Uterus (tissue), 2 donors: ENCODE data around the gene CD8B.

Experiments
- CTCF ChIP-seq, 4 experiments: fragments of 200-600 bp in 2 of 4; fragments of 450-650 bp in 2 of 4; sonication (generic) in 2 of 4; IDR thresholded peaks; one replicate each; pipeline ENCODE4 v1.5.1; 2016 to 2019; ENCODE audit warnings: antibody characterized with exemption in 4 of 4, mild to moderate bottlenecking in 2 of 4, moderate library complexity in 1 of 4
- POLR2A ChIP-seq, 2 donors: fragments of 450-650 bp; IDR thresholded peaks; one replicate each; pipeline ENCODE4 v1.6.1; 2016; ENCODE audit warnings: antibody characterized with exemption in 2 of 2, mild to moderate bottlenecking in 1 of 2, moderate library complexity in 1 of 2

- TF ChIP-seq CTCF (IDR thresholded peaks at IDR 0.05): no peak
- TF ChIP-seq POLR2A (IDR thresholded peaks at IDR 0.05): no peak
Observed at GRCh38 chr2:86778957-86779356, 82.7 kb downstream of the CD8B start.
